Keratinocyte (primary cell): Measurements from ENCODE around the gene PGM1. TPM values are rescaled to one million over a fixed set of nuclear protein-coding genes. Genes with fewer than 3 reads are reported as not detected.

Source experiments
- DNase-seq: peaks from one replicate; pipeline ENCODE4 v3.0.0-alpha.2; 2011; ENCODE audit warnings: low read depth, missing footprints, low spot score
- FAIRE-seq: peaks from 2 replicates; lab custom pipeline; 2011; peaks lifted over from hg19 to GRCh38; lab: Jason Lieb, UNC
- H2AFZ ChIP-seq: 2 replicates; pipeline ENCODE4 v1.6.0; 2012; ENCODE audit warnings: low read length, control low read depth, inconsistent platforms; ENCODE audit not compliant: control insufficient read depth
- H3K27ac ChIP-seq: 2 replicates; pipeline ENCODE4 v1.5.1; 2011; ENCODE audit warnings: low read length; ENCODE audit not compliant: control insufficient read depth, insufficient read depth
- H3K27me3 ChIP-seq: 3 replicates; pipeline ENCODE4 v1.6.0; 2011; ENCODE audit warnings: low read length; ENCODE audit not compliant: control insufficient read depth, insufficient read depth; ENCODE audit errors: extremely low read depth
- H3K36me3 ChIP-seq, 2 experiments: 2 replicates in 1 of 2; 3 replicates in 1 of 2; pipeline ENCODE4 v1.5.1; 2011; ENCODE audit warnings: low read length in 2 of 2, mild to moderate bottlenecking in 1 of 2; ENCODE audit not compliant: control insufficient read depth in 2 of 2, insufficient read depth in 2 of 2; ENCODE audit errors: extremely low read depth in 1 of 2
- H3K4me1 ChIP-seq: 3 replicates; pipeline ENCODE4 v1.5.1; 2011; ENCODE audit warnings: low read length; ENCODE audit not compliant: control insufficient read depth, insufficient read depth; ENCODE audit errors: extremely low read depth
- H3K4me2 ChIP-seq: 3 replicates; pipeline ENCODE4 v1.6.0; 2011; ENCODE audit warnings: low read depth, low read length; ENCODE audit not compliant: control insufficient read depth, insufficient read depth; ENCODE audit errors: extremely low read depth
- H3K4me3 ChIP-seq, 3 experiments: fragments of 200-600 bp in 1 of 3; sonication (generic) in 1 of 3; 2 replicates in 2 of 3; 3 replicates in 1 of 3; pipeline ENCODE4 v1.5.1; 2011 to 2016; ENCODE audit warnings: low read length in 3 of 3, mild to moderate bottlenecking in 3 of 3, control low read depth in 2 of 3, inconsistent platforms in 1 of 3, low read depth in 1 of 3, mixed read lengths in 1 of 3, mixed run types in 1 of 3, moderate library complexity in 1 of 3; ENCODE audit not compliant: control insufficient read depth in 2 of 3, insufficient read depth in 2 of 3; ENCODE audit errors: extremely low read depth in 1 of 3
- H3K79me2 ChIP-seq: 2 replicates; pipeline ENCODE4 v1.6.0; 2012; ENCODE audit warnings: low read length; ENCODE audit not compliant: control insufficient read depth, insufficient read depth
- H3K9ac ChIP-seq: 3 replicates; pipeline ENCODE4 v1.6.0; 2011; ENCODE audit warnings: low read length; ENCODE audit not compliant: control insufficient read depth, insufficient read depth; ENCODE audit errors: extremely low read depth
- H3K9me1 ChIP-seq: 3 replicates; pipeline ENCODE4 v1.6.0; 2011; ENCODE audit warnings: low read length; ENCODE audit not compliant: control insufficient read depth, insufficient read depth; ENCODE audit errors: extremely low read depth
- H3K9me3 ChIP-seq: 2 replicates; pipeline ENCODE4 v1.5.1; 2012; ENCODE audit warnings: low read depth, low read length; ENCODE audit not compliant: control insufficient read depth
- H4K20me1 ChIP-seq: 3 replicates; pipeline ENCODE4 v1.6.0; 2011; ENCODE audit warnings: low read length; ENCODE audit not compliant: control insufficient read depth, insufficient read depth; ENCODE audit errors: extremely low read depth
- CTCF ChIP-seq, 3 experiments: IDR thresholded peaks in 1 of 3; conservative IDR thresholded peaks in 1 of 3; optimal IDR thresholded peaks in 1 of 3; 2 replicates in 2 of 3; 3 replicates in 1 of 3; pipeline versions ENCODE3 to v1.5.1; 2011; ENCODE audit warnings: low read length in 3 of 3, mild to moderate bottlenecking in 3 of 3, moderate library complexity in 2 of 3, control low read depth in 1 of 3, inconsistent platforms in 1 of 3; ENCODE audit not compliant: insufficient read depth in 2 of 3; ENCODE audit errors: extremely low read depth in 1 of 3
- EZH2 ChIP-seq: IDR thresholded peaks from one replicate; pipeline ENCODE4 v1.6.1; 2012; ENCODE audit warnings: inconsistent platforms, mild to moderate bottlenecking, low read length, moderate library complexity
- dilution Hi-C: fragments of 300-500 bp; cut with MboI; formaldehyde crosslinking; loops from one replicate; pipeline ENCODE4 v1.7.0; 2020; ENCODE audit warnings: low sequenced_read_pairs; ENCODE audit not compliant: extremely low pct_ligation_motif_present
- polyA plus RNA-seq, 5 experiments: library from polyadenylated mRNA; depleted of rRNA in 3 of 5; stranded (reverse) in 3 of 5; stranded (forward) in 1 of 5; unstranded in 1 of 5; fragments of >200 nt; gene quantifications; 1 replicate in 1 of 5; 2 replicates in 3 of 5; 3 replicates in 1 of 5; pipeline versions ENCODE4 v1.2.1 to v1.2.3, GENCODE V29; 2011 to 2012; ENCODE audit warnings: missing spikeins in 2 of 5, low read depth in 1 of 5, low replicate concordance in 1 of 5

The PGM1 gene
- polyA plus RNA-seq, 1 donor (not counting 4 experiments of a cell fraction or from before 2014, with no cell fraction given), result 38.9 TPM

GRCh38 chr1:63636192-63637105, 43.2 kb downstream of the PGM1 start:
- TF ChIP-seq EZH2 (no peak), CTCF (optimal IDR thresholded peaks at IDR 0.05 in 1 of 3, IDR thresholded peaks at IDR 0.05 in 1 of 3, conservative IDR thresholded peaks at IDR 0.05 in 1 of 3; ENCODE audit: extremely low read depth in 1 of 3, insufficient read depth in 2 of 3, low read length in 3 of 3) (no peak)

GRCh38 chr1:63638471-63638870, 45.3 kb downstream of the PGM1 start:
- TF ChIP-seq CTCF (optimal IDR thresholded peaks at IDR 0.05 in 1 of 3, IDR thresholded peaks at IDR 0.05 in 1 of 3, conservative IDR thresholded peaks at IDR 0.05 in 1 of 3; ENCODE audit: extremely low read depth in 1 of 3, insufficient read depth in 2 of 3, low read length in 3 of 3) (no peak), EZH2 (no peak)
- dilution Hi-C loops, result no loop called here
- H4K20me1 ChIP-seq, result no peaks in the 10 kb centered on the region
- no peak overlapping the region for H3K4me2 ChIP-seq
- H3K4me1 ChIP-seq, result no peaks in the 10 kb centered on the region
- H2AFZ ChIP-seq, result no peak overlapping the region
- H3K79me2 ChIP-seq, result no peaks in the 10 kb centered on the region
- peaks cover 13 to 20% of the 10 kb centered on the region in 2 experiments for H3K36me3 ChIP-seq
- H3K4me3 ChIP-seq, result no peak overlapping the region
- DNase-seq, result no peak
- H3K9ac ChIP-seq, result no peak overlapping the region
- no peaks in the 10 kb centered on the region for H3K9me3 ChIP-seq
- H3K9me1 ChIP-seq, result no peaks in the 10 kb centered on the region
- no peak for FAIRE-seq
- H3K27ac ChIP-seq, result no peak overlapping the region
- H3K27me3 ChIP-seq, result no peaks in the 10 kb centered on the region

More at GRCh38 chr1:63636192-63637105, 43.2 kb downstream of the PGM1 start:
- DNase-seq, result no peak
- Histone ChIP-seq H3K9me3 (no peaks in the 10 kb centered on the region), H3K27me3 (no peaks in the 10 kb centered on the region), H4K20me1 (no peaks in the 10 kb centered on the region), H3K4me1 (no peaks in the 10 kb centered on the region), H3K36me3 (peaks cover 17 to 19% of the 10 kb centered on the region in 2 experiments), H3K4me3 (no peak overlapping the region), H3K4me2 (no peak overlapping the region), H3K27ac (no peak overlapping the region), H2AFZ (no peak overlapping the region), H3K79me2 (no peaks in the 10 kb centered on the region), H3K9me1 (no peaks in the 10 kb centered on the region), H3K9ac (no peak overlapping the region)
- dilution Hi-C loops, result no loop called here
- FAIRE-seq, result no peak
